K562 (cell line): ENCODE measurements around the gene SIMC1. TPM values are rescaled to one million over a fixed set of nuclear protein-coding genes. Genes with fewer than 3 reads are reported as not detected.

ENCODE experiments used
- ARID3B ChIP-seq: fragments of 250-450 bp; sonication (Bioruptor Pico); IDR thresholded peaks from 2 replicates; pipeline ENCODE4 v1.4.0; 2020; ENCODE audit warnings: borderline replicate concordance
- DMBX1 ChIP-seq: fragments of 250-450 bp; sonication (Bioruptor Pico); IDR thresholded peaks from 2 replicates; pipeline ENCODE4 v1.8.0; 2022; ENCODE audit warnings: inconsistent platforms, mild to moderate bottlenecking, moderate library complexity, borderline replicate concordance
- FIP1L1 ChIP-seq: fragments of 200-400 bp; formaldehyde crosslinking; IDR thresholded peaks from 2 replicates; pipeline ENCODE4 v1.6.1; 2018; ENCODE audit warnings: mild to moderate bottlenecking, low read depth, low read length; ENCODE audit not compliant: poor library complexity, severe bottlenecking
- FOXA3 ChIP-seq, 2 experiments: fragments of 450-650 bp in 1 of 2; sonication (generic) in 1 of 2; formaldehyde crosslinking; IDR thresholded peaks in 1 of 2; conservative IDR thresholded peaks in 1 of 2; 2 replicates each; pipeline versions ENCODE4 v1.4.0 to v1.8.0; 2020 to 2022; ENCODE audit warnings: mild to moderate bottlenecking in 2 of 2, missing genetic modification reagents in 1 of 2
- FOXK1 ChIP-seq: sonication (generic); formaldehyde crosslinking; IDR thresholded peaks from 2 replicates; pipeline ENCODE4 v1.8.0; 2022; ENCODE audit warnings: missing genetic modification reagents, mild to moderate bottlenecking, borderline replicate concordance
- HNRNPL ChIP-seq: fragments of 200-400 bp; formaldehyde crosslinking; IDR thresholded peaks from 2 replicates; pipeline ENCODE4 v1.6.1; 2017; ENCODE audit warnings: low read depth, mild to moderate bottlenecking, low read length
- JUN ChIP-seq, 2 experiments: sonication (generic) in 1 of 2; formaldehyde crosslinking in 1 of 2; IDR thresholded peaks; 2 replicates each; pipeline versions ENCODE4 v1.6.1 to v1.8.0; 2012 to 2022; ENCODE audit warnings: borderline replicate concordance in 2 of 2, mild to moderate bottlenecking in 2 of 2, improper control_type of control experiment in 1 of 2, low read depth in 1 of 2, low read length in 1 of 2, missing genetic modification reagents in 1 of 2
- LARP7 ChIP-seq: fragments of 450-650 bp; IDR thresholded peaks from 2 replicates; pipeline ENCODE4 v1.6.1; 2016
- MYBL2 ChIP-seq, 2 experiments: fragments of 450-650 bp in 1 of 2; sonication (generic) in 1 of 2; formaldehyde crosslinking in 1 of 2; IDR thresholded peaks; 2 replicates each; pipeline versions ENCODE4 v1.6.1 to v1.8.1; 2017 to 2022; ENCODE audit warnings: borderline replicate concordance in 1 of 2, inconsistent platforms in 1 of 2, low read depth in 1 of 2, mild to moderate bottlenecking in 1 of 2, missing genetic modification reagents in 1 of 2, moderate library complexity in 1 of 2
- NEUROD1 ChIP-seq: fragments of 150-350 bp; IDR thresholded peaks from 2 replicates; pipeline ENCODE4 v1.6.1; 2014; ENCODE audit warnings: borderline replicate concordance, low read length, low read depth; ENCODE audit not compliant: partially characterized antibody
- NFIX ChIP-seq: fragments of 250-450 bp; sonication (Bioruptor Pico); IDR thresholded peaks from 2 replicates; pipeline ENCODE4 v1.4.0; 2020; ENCODE audit warnings: low read depth, mild to moderate bottlenecking, moderate library complexity
- NFRKB ChIP-seq: fragments of 450-650 bp; IDR thresholded peaks from 2 replicates; pipeline ENCODE4 v1.6.1; 2016; ENCODE audit warnings: low read depth
- PTBP1 ChIP-seq: fragments of 200-400 bp; formaldehyde crosslinking; IDR thresholded peaks from 2 replicates; pipeline ENCODE4 v1.6.1; 2017; ENCODE audit warnings: low read depth, low read length
- SMAD4 ChIP-seq: fragments of 250-450 bp; sonication (Bioruptor Pico); conservative IDR thresholded peaks from 2 replicates; pipeline ENCODE4 v1.8.0; 2021; ENCODE audit warnings: inconsistent platforms, mild to moderate bottlenecking, moderate library complexity
- TAF15 ChIP-seq: fragments of 200-400 bp; formaldehyde crosslinking; IDR thresholded peaks from 2 replicates; pipeline ENCODE4 v1.6.1; 2017; ENCODE audit warnings: mild to moderate bottlenecking, low read depth, low read length, moderate library complexity
- TAF7 ChIP-seq: fragments of 450-650 bp; IDR thresholded peaks from 2 replicates; pipeline ENCODE4 v1.6.1; 2016; ENCODE audit warnings: missing genetic modification characterization, missing compliant biosample characterization
- TCF15 ChIP-seq: fragments of 250-450 bp; sonication (Bioruptor Pico); IDR thresholded peaks from 2 replicates; pipeline ENCODE4 v1.8.0; 2022; ENCODE audit warnings: moderate library complexity, mild to moderate bottlenecking, inconsistent platforms
- TEAD4 ChIP-seq, 2 experiments: sonication (generic) in 1 of 2; formaldehyde crosslinking in 1 of 2; IDR thresholded peaks; 2 replicates each; pipeline versions ENCODE4 v1.6.1 to v1.8.0; 2012 to 2022; ENCODE audit warnings: borderline replicate concordance in 1 of 2, inconsistent platforms in 1 of 2, low read length in 1 of 2, mild to moderate bottlenecking in 1 of 2, missing genetic modification reagents in 1 of 2
- TOE1 ChIP-seq, 2 experiments: fragments of 450-650 bp in 1 of 2; sonication (generic) in 1 of 2; formaldehyde crosslinking in 1 of 2; IDR thresholded peaks; 2 replicates each; pipeline versions ENCODE4 v1.7.1 to v1.8.0; 2016 to 2022; ENCODE audit warnings: borderline replicate concordance in 2 of 2, mild to moderate bottlenecking in 2 of 2, antibody characterized with exemption in 1 of 2, inconsistent platforms in 1 of 2, low read depth in 1 of 2, missing genetic modification reagents in 1 of 2, moderate library complexity in 1 of 2
- ZNF232 ChIP-seq: sonication (generic); formaldehyde crosslinking; IDR thresholded peaks from 2 replicates; pipeline ENCODE4 v1.8.0; 2022; ENCODE audit warnings: mild to moderate bottlenecking, missing genetic modification reagents
- ZNF395 ChIP-seq: fragments of 200-800 bp; sonication (Bioruptor generic); IDR thresholded peaks from 2 replicates; pipeline ENCODE4 v1.6.1; 2017; ENCODE audit warnings: missing genetic modification characterization, missing compliant biosample characterization
- ZNF76 ChIP-seq: fragments of 250-450 bp; sonication (Bioruptor Pico); IDR thresholded peaks from 2 replicates; pipeline ENCODE4 v1.4.0; 2020; ENCODE audit warnings: mild to moderate bottlenecking, moderate library complexity, borderline replicate concordance
- ZSCAN29 ChIP-seq: fragments of 450-650 bp; IDR thresholded peaks from 2 replicates; pipeline ENCODE4 v1.6.1; 2017
- ZZZ3 ChIP-seq: fragments of 450-650 bp; IDR thresholded peaks from 2 replicates; pipeline ENCODE4 v1.6.1; 2016; ENCODE audit warnings: antibody characterized with exemption, mild to moderate bottlenecking, moderate library complexity
- polyA plus RNA-seq, 8 experiments: library from polyadenylated mRNA; depleted of rRNA in 4 of 8; stranded (reverse) in 5 of 8; unstranded in 3 of 8; fragments of >200 nt; fragmentation: Nextera tagmentation in 2 of 8; fragmentation: Illumina TruSeq in 1 of 8; extraction: Ambion mirVana in 2 of 8; extraction: Trizol in 1 of 8; gene quantifications; 2 replicates each; pipeline versions ENCODE4 v1.2.1 to v1.2.3, GENCODE V29; 2011 to 2014; ENCODE audit warnings: inconsistent platforms in 1 of 8, missing spikeins in 1 of 8
- total RNA-seq, 7 experiments: library from RNA; depleted of rRNA in 6 of 7; stranded (reverse); fragments of >200 nt in 6 of 7; fragmentation: Illumina TruSeq in 2 of 7; extraction: Trizol in 2 of 7; gene quantifications; 2 replicates each; pipeline versions ENCODE4 v1.2.1 to v1.2.3, GENCODE V29; 2011 to 2021; ENCODE audit warnings: low replicate concordance in 1 of 7

The SIMC1 gene
- total and polyA plus RNA-seq, 9 of the 15 experiments (the other 6 are each of a cell fraction or from before 2014, with no cell fraction given) = 7.2 to 36.3 (median 14.7) TPM

GRCh38 chr5:176388003-176388443 is 149.8 kb downstream of the SIMC1 start (continued):
- TF ChIP-seq PTBP1 (no peak), ZNF76 (CRISPR knock-in tag) (no peak; the same call in 1 of the 2 replicates), ZNF395 (CRISPR knock-in tag) (peak; percentile 47; the same call in 1 of the 2 replicates), FOXA3 (CRISPR knock-in tag; conservative IDR thresholded peaks at IDR 0.05 in 1 of 2, IDR thresholded peaks at IDR 0.05 in 1 of 2) (peak in 1 of 2 experiments; percentile 31; a peak in 1 of 4 replicates), TOE1 (IDR thresholded peaks at IDR 0.05; ENCODE audit: borderline replicate concordance) (no peak), TOE1 (CRISPR knock-in tag; IDR thresholded peaks at IDR 0.05; ENCODE audit: borderline replicate concordance, low read depth) (0 out of 2 replicates have a peak, but pooled peaks have one; percentile 31), DMBX1 (CRISPR knock-in tag) (no peak), SMAD4 (CRISPR knock-in tag) (no peak), ZZZ3 (no peak), HNRNPL (no peak; the same call in 1 of the 2 replicates), FOXK1 (peak; percentile 30; the same call in 1 of the 2 replicates), ARID3B (CRISPR knock-in tag) (no peak), TAF15 (no peak), MYBL2 (IDR thresholded peaks at IDR 0.05; ENCODE audit: low read depth) (no peak), MYBL2 (CRISPR knock-in tag; IDR thresholded peaks at IDR 0.05; ENCODE audit: borderline replicate concordance) (no peak), LARP7 (peak; percentile 65; the same call in 1 of the 2 replicates), TCF15 (CRISPR knock-in tag) (no peak), TEAD4 (IDR thresholded peaks at IDR 0.05; ENCODE audit: low read length) (no peak), TEAD4 (CRISPR knock-in tag; IDR thresholded peaks at IDR 0.05; ENCODE audit: borderline replicate concordance) (no peak), NEUROD1 (no peak), JUN (IDR thresholded peaks at IDR 0.05; ENCODE audit: borderline replicate concordance, low read depth, low read length) (no peak), JUN (CRISPR knock-in tag; IDR thresholded peaks at IDR 0.05; ENCODE audit: borderline replicate concordance) (peak; percentile 12; the same call in 1 of the 2 replicates), NFRKB (peak; percentile 44; the same call in 1 of the 2 replicates), FIP1L1 (no peak), NFIX (no peak), ZSCAN29 (0 out of 2 replicates have a peak, but pooled peaks have one; percentile 15), TAF7 (no peak), ZNF232 (CRISPR knock-in tag) (0 out of 2 replicates have a peak, but pooled peaks have one; percentile 40)
